ENCODE results near the gene CCL1. TPM values are rescaled to one million over a fixed set of nuclear protein-coding genes. Genes with fewer than 3 reads are reported as not detected.

The CCL1 gene
- total RNA-seq, 1 experiment from 2014 or later = not detected

DNA sequence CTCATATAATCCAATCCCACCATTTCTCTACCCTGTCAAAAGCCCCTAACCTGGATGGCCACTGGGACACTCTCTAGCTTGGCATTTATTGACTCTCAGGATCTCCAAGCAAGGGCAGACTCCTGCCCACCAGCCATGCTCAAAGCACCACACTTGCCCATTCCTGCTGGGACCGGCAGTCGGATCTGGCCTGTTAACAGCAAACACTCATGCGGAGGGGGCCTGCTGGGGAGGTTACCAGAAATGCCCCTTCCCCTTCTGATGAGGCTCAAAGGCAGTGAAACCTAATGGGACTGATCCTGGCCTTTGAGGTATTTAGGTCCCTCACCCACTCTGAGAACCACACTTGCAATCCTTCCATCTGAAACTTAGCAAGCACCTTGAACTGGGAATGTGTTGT lies 6.5 kb upstream of the CCL1 start:
- POLR2A ChIA-PET = no interaction called here
- CTCF ChIA-PET = interaction anchor here (0.7 kb wide), 1 partner anchor 8 kb away, joined by 3 read pairs; no protein-coding TSS in a partner anchor
- intact Hi-C loops (cut with micrococcal nuclease) = no loop called here
- no TSS peak for BruUV-seq (replicated peaks)
- no peak overlapping the region for H3K4me3 Mint-ChIP-seq (ENCODE audit: unreplicated experiment)
- peaks cover 11% of the 10 kb centered on the region for H3K27me3 Mint-ChIP-seq (ENCODE audit: insufficient read depth, unreplicated experiment)
- H3K27ac Mint-ChIP-seq (ENCODE audit: low read depth, unreplicated experiment) = no peak overlapping the region
- no peaks in the 10 kb centered on the region for H3K9me3 Mint-ChIP-seq (ENCODE audit: unreplicated experiment)
- H3K36me3 Mint-ChIP-seq (ENCODE audit: insufficient read depth, unreplicated experiment) = peaks cover 5% of the 10 kb centered on the region
- no peak for DNase-seq (ENCODE audit: unreplicated experiment)
- TF ChIP-seq, protein P1, sequence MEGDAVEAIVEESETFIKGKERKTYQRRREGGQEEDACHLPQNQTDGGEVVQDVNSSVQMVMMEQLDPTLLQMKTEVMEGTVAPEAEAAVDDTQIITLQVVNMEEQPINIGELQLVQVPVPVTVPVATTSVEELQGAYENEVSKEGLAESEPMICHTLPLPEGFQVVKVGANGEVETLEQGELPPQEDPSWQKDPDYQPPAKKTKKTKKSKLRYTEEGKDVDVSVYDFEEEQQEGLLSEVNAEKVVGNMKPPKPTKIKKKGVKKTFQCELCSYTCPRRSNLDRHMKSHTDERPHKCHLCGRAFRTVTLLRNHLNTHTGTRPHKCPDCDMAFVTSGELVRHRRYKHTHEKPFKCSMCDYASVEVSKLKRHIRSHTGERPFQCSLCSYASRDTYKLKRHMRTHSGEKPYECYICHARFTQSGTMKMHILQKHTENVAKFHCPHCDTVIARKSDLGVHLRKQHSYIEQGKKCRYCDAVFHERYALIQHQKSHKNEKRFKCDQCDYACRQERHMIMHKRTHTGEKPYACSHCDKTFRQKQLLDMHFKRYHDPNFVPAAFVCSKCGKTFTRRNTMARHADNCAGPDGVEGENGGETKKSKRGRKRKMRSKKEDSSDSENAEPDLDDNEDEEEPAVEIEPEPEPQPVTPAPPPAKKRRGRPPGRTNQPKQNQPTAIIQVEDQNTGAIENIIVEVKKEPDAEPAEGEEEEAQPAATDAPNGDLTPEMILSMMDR (IDR thresholded peaks at IDR 0.05; ENCODE audit: unreplicated experiment) = no peak
- H3K4me1 Mint-ChIP-seq (ENCODE audit: insufficient read depth, unreplicated experiment) = no peaks in the 10 kb centered on the region

DNA sequence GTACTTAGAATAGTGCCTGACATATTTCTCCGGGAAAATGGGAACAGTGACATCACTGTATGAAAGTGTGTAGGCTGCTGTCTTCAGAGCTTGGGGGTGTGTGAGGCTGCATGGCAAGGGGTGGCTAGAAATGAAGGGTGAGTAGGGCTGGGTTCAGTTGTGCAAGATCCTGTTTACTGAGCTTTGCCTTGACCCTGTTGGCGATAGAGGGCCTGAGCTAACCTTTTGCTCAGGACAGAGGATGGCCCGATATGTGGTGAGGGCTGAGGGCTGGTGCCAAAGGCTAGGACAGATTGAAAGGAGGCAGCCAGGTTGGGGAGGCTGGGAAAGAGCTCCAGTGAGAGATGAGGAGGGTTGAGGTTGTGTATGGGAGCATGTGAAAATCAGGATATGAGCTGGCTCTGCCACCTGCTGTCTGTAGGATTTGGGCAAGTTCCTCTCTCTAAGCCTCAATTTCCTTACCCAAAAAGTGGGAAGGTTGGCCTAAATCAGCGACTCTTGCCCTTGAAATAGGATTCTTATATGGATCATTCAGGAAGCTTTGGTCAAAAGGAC lies 6.0 kb upstream of the CCL1 start:
- CTCF ChIA-PET = interaction anchor here (0.5 to 0.7 kb wide), 3 partner anchors 8 to 751 kb away, joined by 3 read pairs; no protein-coding TSS in a partner anchor
- Mint-ChIP-seq H3K27ac (ENCODE audit: low read depth, unreplicated experiment) (no peak overlapping the region), H3K27me3 (ENCODE audit: insufficient read depth, unreplicated experiment) (peaks cover 16% of the 10 kb centered on the region), H3K36me3 (ENCODE audit: insufficient read depth, unreplicated experiment) (peaks cover 5% of the 10 kb centered on the region), H3K4me1 (ENCODE audit: insufficient read depth, unreplicated experiment) (no peaks in the 10 kb centered on the region), H3K9me3 (ENCODE audit: unreplicated experiment) (no peaks in the 10 kb centered on the region), H3K4me3 (ENCODE audit: unreplicated experiment) (no peak overlapping the region)
- intact Hi-C loops (cut with micrococcal nuclease) = no loop called here
- DNase-seq (ENCODE audit: unreplicated experiment) = no peak
- no TSS peak for BruUV-seq (replicated peaks)
- POLR2A ChIA-PET = no interaction called here
- TF ChIP-seq, protein P1 (IDR thresholded peaks at IDR 0.05; ENCODE audit: unreplicated experiment) = no peak

DNA sequence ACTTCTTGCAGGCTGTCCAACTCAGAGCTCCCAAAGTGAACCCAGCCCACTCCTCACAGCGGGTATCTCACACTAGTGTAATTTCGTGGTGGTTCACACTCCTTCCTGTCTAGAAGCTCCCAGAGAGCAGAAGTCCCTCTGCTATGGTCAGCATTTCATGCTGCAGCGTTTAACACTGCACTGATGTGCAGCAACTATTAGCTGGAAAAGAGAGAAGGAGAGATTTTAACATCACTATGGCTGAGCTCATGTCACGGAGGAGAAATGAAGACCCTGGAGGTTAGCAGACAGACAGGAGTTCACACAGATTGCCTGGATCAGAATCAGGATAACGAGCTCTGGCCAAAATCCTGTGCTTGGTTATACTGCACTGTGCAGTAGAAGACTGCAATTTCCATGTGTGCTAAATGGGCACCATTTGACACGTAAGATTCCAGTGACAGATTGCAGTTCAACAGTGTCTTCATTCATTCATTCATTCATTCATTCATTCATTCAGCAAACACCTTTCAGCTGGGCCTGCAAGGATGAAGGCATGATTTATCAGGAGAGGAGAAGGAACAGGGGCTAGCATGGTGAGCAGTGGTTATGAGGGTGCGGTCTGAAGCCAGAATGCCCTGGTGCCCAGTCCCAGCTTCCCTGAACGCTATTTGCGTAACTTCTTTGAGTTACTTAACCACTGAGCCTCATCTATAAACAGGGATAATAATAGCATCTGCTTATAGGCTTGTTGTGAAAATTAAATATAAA lies 5.3 kb upstream of the CCL1 start:
- TF ChIP-seq, protein P1 (IDR thresholded peaks at IDR 0.05; ENCODE audit: unreplicated experiment) = no peak
- H3K4me1 Mint-ChIP-seq (ENCODE audit: insufficient read depth, unreplicated experiment) = no peaks in the 10 kb centered on the region
- POLR2A ChIA-PET = no interaction called here
- H3K4me3 Mint-ChIP-seq (ENCODE audit: unreplicated experiment) = no peak overlapping the region
- H3K27ac Mint-ChIP-seq (ENCODE audit: low read depth, unreplicated experiment) = no peak overlapping the region
- no peaks in the 10 kb centered on the region for H3K9me3 Mint-ChIP-seq (ENCODE audit: unreplicated experiment)
- intact Hi-C loops (cut with micrococcal nuclease) = no loop called here
- peaks cover 19% of the 10 kb centered on the region for H3K27me3 Mint-ChIP-seq (ENCODE audit: insufficient read depth, unreplicated experiment)
- CTCF ChIA-PET = interaction anchor here (0.7 to 1.4 kb wide), 3 partner anchors 52 to 243 kb away, joined by 3 to 7 read pairs (median 5); no protein-coding TSS in a partner anchor
- DNase-seq (ENCODE audit: unreplicated experiment) = no peak
- BruUV-seq (replicated peaks) = no TSS peak
- H3K36me3 Mint-ChIP-seq (ENCODE audit: insufficient read depth, unreplicated experiment) = peaks cover 5% of the 10 kb centered on the region

DNA sequence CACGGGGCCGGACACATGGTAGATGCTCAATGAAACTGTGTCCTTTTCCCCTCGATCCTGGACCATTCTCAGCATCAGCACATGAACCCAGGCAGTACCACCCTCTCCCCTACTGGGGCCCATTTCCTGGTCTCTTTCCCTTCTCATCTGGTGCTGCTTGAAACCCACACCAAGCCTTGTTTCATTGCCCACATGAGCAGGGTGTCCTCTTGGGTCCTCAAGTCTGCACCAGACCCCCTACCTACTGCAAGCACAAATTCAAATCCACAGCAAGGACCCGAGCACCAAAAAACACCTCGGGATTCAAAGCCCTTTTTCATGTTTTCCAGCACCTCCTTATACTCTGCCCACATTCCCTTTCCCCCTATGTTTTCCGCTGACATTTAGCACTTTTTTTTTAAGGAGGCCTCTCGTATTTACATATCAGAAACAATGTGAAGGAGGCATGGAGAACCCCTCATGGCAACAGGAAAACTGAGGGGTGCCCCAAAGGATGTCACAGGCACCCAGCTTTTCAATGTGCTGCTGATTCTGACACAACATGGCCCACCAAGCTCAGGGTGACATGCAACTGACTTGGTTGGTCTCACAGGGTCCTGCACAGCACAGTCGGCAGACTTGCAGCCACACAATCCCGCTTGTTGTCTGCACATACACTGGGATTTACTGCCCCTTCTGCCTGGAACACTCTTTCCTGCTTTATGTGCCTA lies 4.6 kb upstream of the CCL1 start:
- no peaks in the 10 kb centered on the region for H3K9me3 Mint-ChIP-seq (ENCODE audit: unreplicated experiment)
- H3K4me3 Mint-ChIP-seq (ENCODE audit: unreplicated experiment) = no peak overlapping the region
- no peaks in the 10 kb centered on the region for H3K4me1 Mint-ChIP-seq (ENCODE audit: insufficient read depth, unreplicated experiment)
- peaks cover 5% of the 10 kb centered on the region for H3K36me3 Mint-ChIP-seq (ENCODE audit: insufficient read depth, unreplicated experiment)
- H3K27ac Mint-ChIP-seq (ENCODE audit: low read depth, unreplicated experiment) = no peak overlapping the region
- TF ChIP-seq, protein P1 (IDR thresholded peaks at IDR 0.05; ENCODE audit: unreplicated experiment) = no peak
- DNase-seq (ENCODE audit: unreplicated experiment) = no peak
- H3K27me3 Mint-ChIP-seq (ENCODE audit: insufficient read depth, unreplicated experiment) = peaks cover 19% of the 10 kb centered on the region
- ChIA-PET POLR2A (no interaction called here), CTCF (interaction anchor here (1.0 to 1.4 kb wide), 2 partner anchors 52 to 167 kb away, joined by 5 to 7 read pairs; no protein-coding TSS in a partner anchor)
- BruUV-seq (replicated peaks) = no TSS peak
- intact Hi-C loops (cut with micrococcal nuclease) = no loop called here

Measured in MCF 10A (cell line).